SH-SY5Y (cell line): ENCODE measurements around the gene NPRL2.

Experiments
- GATA2 ChIP-seq: IDR thresholded peaks from 2 replicates; pipeline ENCODE4 v1.6.1; 2011; ENCODE audit warnings: mild to moderate bottlenecking, low read depth, low read length
- GATA3 ChIP-seq: IDR thresholded peaks from 2 replicates; pipeline ENCODE4 v1.6.1; 2011; ENCODE audit warnings: low read depth, mild to moderate bottlenecking, low read length, moderate library complexity

GRCh38 chr3:50314342-50314741 is 36.2 kb downstream of the NPRL2 start:
- TF ChIP-seq GATA2 (no peak), GATA3 (no peak)
